GM23338 (cell line): ENCODE measurements around the gene ETFA. TPM values are rescaled to one million over a fixed set of nuclear protein-coding genes. Genes with fewer than 3 reads are reported as not detected.

Source experiments
- ATAC-seq: fragments of 200-7000 bp; cut with Tn5 transposase; 3 replicates; pipeline ENCODE4 v1.9.1; 2020
- DNase-seq: peaks from one replicate; pipeline ENCODE4 v3.0.0-alpha.2; 2015; ENCODE audit warnings: low spot score
- H2AFZ ChIP-seq: fragments of 200-600 bp; sonication (generic); 2 replicates; pipeline ENCODE4 v1.8.0; 2016; ENCODE audit warnings: antibody characterized with exemption, mild to moderate bottlenecking, moderate library complexity
- H3F3A ChIP-seq: fragments of 200-600 bp; sonication (generic); replicated peaks from 2 replicates; pipeline ENCODE4 v1.8.0; 2017; ENCODE audit warnings: antibody characterized with exemption, mixed run types, low read depth
- H3K27ac ChIP-seq: fragments of 200-600 bp; sonication (generic); 2 replicates; pipeline ENCODE4 v1.6.1; 2016; ENCODE audit warnings: low read depth
- H3K27me3 ChIP-seq: fragments of 200-600 bp; sonication (generic); 2 replicates; pipeline ENCODE4 v1.8.0; 2016; ENCODE audit warnings: mild to moderate bottlenecking, mixed run types, moderate library complexity; ENCODE audit not compliant: insufficient read depth
- H3K36me3 ChIP-seq: fragments of 200-600 bp; sonication (generic); 2 replicates; pipeline ENCODE4 v1.8.0; 2016; ENCODE audit warnings: mild to moderate bottlenecking; ENCODE audit not compliant: insufficient read depth
- H3K4me1 ChIP-seq: fragments of 200-600 bp; sonication (generic); 2 replicates; pipeline ENCODE4 v1.8.0; 2016; ENCODE audit warnings: mild to moderate bottlenecking, moderate library complexity; ENCODE audit not compliant: insufficient read depth
- H3K4me2 ChIP-seq: fragments of 200-600 bp; sonication (generic); 2 replicates; pipeline ENCODE4 v1.7.1; 2017; ENCODE audit warnings: mixed run types
- H3K4me3 ChIP-seq: fragments of 200-600 bp; sonication (generic); 2 replicates; pipeline ENCODE4 v1.6.1; 2016; ENCODE audit warnings: mixed run types
- H3K79me2 ChIP-seq: fragments of 200-600 bp; sonication (generic); replicated peaks from 2 replicates; pipeline ENCODE4 v1.8.0; 2017; ENCODE audit warnings: mild to moderate bottlenecking; ENCODE audit not compliant: insufficient read depth
- H3K9me2 ChIP-seq: fragments of 200-600 bp; sonication (generic); 2 replicates; pipeline ENCODE4 v1.8.0; 2017; ENCODE audit not compliant: insufficient read depth
- H4K20me1 ChIP-seq: fragments of 200-600 bp; sonication (generic); replicated peaks from 2 replicates; pipeline ENCODE4 v1.8.0; 2017; ENCODE audit warnings: mild to moderate bottlenecking; ENCODE audit not compliant: insufficient read depth
- H3K27ac Mint-ChIP-seq: 2 replicates; pipeline ENCODE4 v1.8.0; 2020; ENCODE audit warnings: inconsistent platforms, mild to moderate bottlenecking, moderate library complexity, mixed read lengths
- H3K27me3 Mint-ChIP-seq: 3 replicates; pipeline ENCODE4 v1.8.0; 2022; ENCODE audit warnings: low read depth, mild to moderate bottlenecking, moderate library complexity, mixed read lengths, inconsistent platforms; ENCODE audit not compliant: insufficient read depth, poor library complexity
- H3K36me3 Mint-ChIP-seq: 3 replicates; pipeline ENCODE4 v1.8.0; 2021; ENCODE audit warnings: low read depth, mild to moderate bottlenecking, inconsistent platforms, moderate library complexity, mixed read lengths
- H3K4me1 Mint-ChIP-seq: 3 replicates; pipeline ENCODE4 v1.8.0; 2020; ENCODE audit warnings: mild to moderate bottlenecking, inconsistent platforms, mixed read lengths
- H3K4me3 Mint-ChIP-seq: 3 replicates; pipeline ENCODE4 v1.8.0; 2021; ENCODE audit warnings: moderate library complexity, mild to moderate bottlenecking, inconsistent platforms, mixed read lengths
- H3K9me3 Mint-ChIP-seq: 3 replicates; pipeline ENCODE4 v1.8.0; 2020; ENCODE audit warnings: moderate library complexity, mild to moderate bottlenecking, inconsistent platforms, mixed read lengths
- CTCF ChIP-seq, 2 experiments: fragments of 200-600 bp in 1 of 2; sonication (generic) in 1 of 2; conservative IDR thresholded peaks; 2 replicates each; pipeline versions ENCODE4 v1.5.1 to v1.6.1; 2016 to 2017; ENCODE audit warnings: antibody characterized with exemption in 2 of 2, low read depth in 2 of 2, mild to moderate bottlenecking in 2 of 2, moderate library complexity in 1 of 2
- ETS1 ChIP-seq: IDR thresholded peaks from 2 replicates; pipeline ENCODE4 v1.6.1; 2016; ENCODE audit warnings: antibody characterized with exemption
- EZH2phosphoT487 ChIP-seq: fragments of 200-600 bp; sonication (generic); IDR thresholded peaks from one replicate; pipeline ENCODE4 v1.8.1; 2018; ENCODE audit warnings: antibody characterized with exemption; ENCODE audit not compliant: unreplicated experiment
- JUNB ChIP-seq: IDR thresholded peaks from one replicate; pipeline ENCODE4 v1.6.1; 2016; ENCODE audit warnings: antibody characterized with exemption; ENCODE audit not compliant: unreplicated experiment
- POLR2AphosphoS5 ChIP-seq: IDR thresholded peaks from 2 replicates; pipeline ENCODE4 v1.6.1; 2016; ENCODE audit warnings: antibody characterized with exemption, low read depth
- REST ChIP-seq: IDR thresholded peaks from one replicate; pipeline ENCODE4 v1.6.1; 2018; ENCODE audit warnings: antibody characterized with exemption; ENCODE audit not compliant: unreplicated experiment
- ZNF114 ChIP-seq: fragments of 250-450 bp; sonication (Bioruptor Pico); IDR thresholded peaks from 2 replicates; pipeline ENCODE4 v1.5.0; 2020; ENCODE audit warnings: mild to moderate bottlenecking, moderate library complexity
- ZNF462 ChIP-seq: fragments of 250-450 bp; sonication (Bioruptor Pico); IDR thresholded peaks from 2 replicates; pipeline ENCODE4 v1.5.0; 2020; ENCODE audit warnings: mild to moderate bottlenecking, moderate library complexity
- polyA plus RNA-seq: library from polyadenylated mRNA; unstranded; fragments of >200 nt; fragmentation: Nextera tagmentation; extraction: Ambion mirVana; gene quantifications from 2 replicates; pipeline ENCODE4 v1.2.1, GENCODE V29; 2016
- total RNA-seq: library from RNA; depleted of rRNA; stranded (reverse); fragments of >200 nt; shearing (Covaris generic); gene quantifications from 2 replicates; pipeline ENCODE4 v1.2.3, GENCODE V29; 2014

ETFA gene
- total and polyA plus RNA-seq, 2 experiments from 2014 or later, result 52.9 to 69.1 TPM

DNA sequence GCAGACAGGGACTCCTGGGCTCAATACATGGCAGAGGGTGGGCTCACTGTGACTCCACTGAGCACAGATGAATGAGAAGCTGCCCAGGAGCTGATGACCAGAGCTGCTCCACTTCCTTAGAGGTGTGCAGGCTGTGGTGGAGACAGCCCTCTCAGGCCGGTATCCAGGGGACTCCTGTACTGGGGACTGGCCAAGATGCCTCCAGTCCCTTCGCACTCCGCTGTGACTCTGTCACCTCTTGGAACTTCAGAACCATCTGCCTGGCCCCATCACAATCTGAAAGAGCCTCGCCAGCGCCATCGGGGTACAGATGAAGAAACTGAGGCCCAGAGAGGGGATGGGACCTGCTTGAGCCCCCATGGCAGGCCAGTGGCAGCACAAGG is 111.2 kb downstream of the ETFA start (continued):
- TF ChIP-seq ZNF462 (CRISPR knock-in tag) (no peak), JUNB (no peak), POLR2AphosphoS5 (no peak)

DNA sequence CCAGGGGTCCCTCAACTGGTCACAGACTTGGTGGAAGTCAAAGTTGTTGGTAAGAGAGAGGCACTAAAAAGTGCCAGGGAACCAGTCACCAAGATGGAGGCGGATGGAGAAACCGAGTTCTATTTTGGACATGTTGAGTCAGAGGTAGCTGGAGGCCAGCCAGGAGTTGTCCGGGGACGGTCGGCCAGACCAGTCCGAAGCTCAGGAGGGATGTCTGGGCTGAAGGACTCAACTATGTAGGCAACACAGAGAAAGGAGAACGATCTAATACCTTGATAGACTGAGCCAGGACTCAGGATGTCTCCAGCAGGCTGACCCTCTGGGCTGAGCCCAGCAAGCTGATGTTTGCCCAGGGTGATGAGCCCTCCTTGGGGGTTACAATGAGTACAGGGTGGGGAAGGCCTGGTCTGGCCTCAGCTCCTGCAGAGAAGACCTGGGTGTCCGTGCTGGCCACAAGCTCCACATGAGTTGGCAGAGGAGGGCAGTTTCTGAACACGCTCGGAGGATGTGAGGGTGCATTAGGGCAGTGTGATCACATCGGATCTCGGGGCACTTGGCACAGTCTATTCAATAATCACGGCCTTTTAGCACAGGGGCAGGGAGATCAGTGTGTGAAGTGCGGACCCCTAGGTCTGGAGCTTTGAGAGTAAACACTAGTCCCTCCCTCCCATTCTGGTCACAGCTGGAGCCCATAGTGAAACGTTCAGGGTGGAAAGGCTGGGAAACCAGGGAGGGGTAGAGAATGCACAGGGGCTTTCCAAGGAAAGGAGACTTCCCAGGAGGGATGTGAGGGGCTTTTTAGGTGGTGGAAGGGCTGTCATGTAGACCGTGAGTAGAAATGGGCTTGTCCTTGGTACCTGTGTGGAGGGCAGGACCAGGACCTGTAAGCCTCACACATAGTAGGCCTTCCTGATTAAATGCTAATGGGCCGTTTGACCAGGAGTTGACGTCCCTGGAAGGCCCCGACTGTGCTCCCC is 111.9 kb downstream of the ETFA start:
- no peaks in the 10 kb centered on the region for H3K27me3 ChIP-seq
- H3K27ac ChIP-seq, result no peak overlapping the region
- Mint-ChIP-seq H3K4me3 (no peak overlapping the region), H3K36me3 (no peaks in the 10 kb centered on the region), H3K4me1 (peaks cover 17% of the 10 kb centered on the region), H3K27me3 (peaks cover 11% of the 10 kb centered on the region), H3K27ac (no peak overlapping the region), H3K9me3 (no peaks in the 10 kb centered on the region)
- H3K36me3 ChIP-seq, result no peaks in the 10 kb centered on the region
- ATAC-seq (peak; percentile 10; the same call in 2 of the 3 replicates), DNase-seq (no peak)
- no peak overlapping the region for H3K4me2 ChIP-seq
- H3K9me2 ChIP-seq, result no peaks in the 10 kb centered on the region
- H2AFZ ChIP-seq, result no peak overlapping the region
- no peaks in the 10 kb centered on the region for H3K4me1 ChIP-seq
- H3F3A ChIP-seq, result no peaks in the 10 kb centered on the region
- H4K20me1 ChIP-seq, result no peaks in the 10 kb centered on the region
- no peaks in the 10 kb centered on the region for H3K79me2 ChIP-seq
- H3K4me3 ChIP-seq, result no peak overlapping the region
- no peak for TF ChIP-seq EZH2phosphoT487
- TF ChIP-seq POLR2AphosphoS5, result no peak
- TF ChIP-seq CTCF (conservative IDR thresholded peaks at IDR 0.05; ENCODE audit: low read depth in 2 of 2), result no peak
- TF ChIP-seq ETS1, result no peak
- TF ChIP-seq ZNF114 (CRISPR knock-in tag), result no peak
- TF ChIP-seq REST, result no peak
- TF ChIP-seq JUNB, result no peak
